ENCODE results near the gene HSBP1L1. TPM values are rescaled to one million over a fixed set of nuclear protein-coding genes. Genes with fewer than 3 reads are reported as not detected.
A peak's percentile ranks its signal among the peaks of the same experiment; 100 is the strongest.

HSBP1L1 gene
- total and polyA plus RNA-seq, 2 of the 13 experiments (the other 11 are each of a cell fraction or from before 2014, with no cell fraction given), result 22.6 to 45.1 TPM

DNA sequence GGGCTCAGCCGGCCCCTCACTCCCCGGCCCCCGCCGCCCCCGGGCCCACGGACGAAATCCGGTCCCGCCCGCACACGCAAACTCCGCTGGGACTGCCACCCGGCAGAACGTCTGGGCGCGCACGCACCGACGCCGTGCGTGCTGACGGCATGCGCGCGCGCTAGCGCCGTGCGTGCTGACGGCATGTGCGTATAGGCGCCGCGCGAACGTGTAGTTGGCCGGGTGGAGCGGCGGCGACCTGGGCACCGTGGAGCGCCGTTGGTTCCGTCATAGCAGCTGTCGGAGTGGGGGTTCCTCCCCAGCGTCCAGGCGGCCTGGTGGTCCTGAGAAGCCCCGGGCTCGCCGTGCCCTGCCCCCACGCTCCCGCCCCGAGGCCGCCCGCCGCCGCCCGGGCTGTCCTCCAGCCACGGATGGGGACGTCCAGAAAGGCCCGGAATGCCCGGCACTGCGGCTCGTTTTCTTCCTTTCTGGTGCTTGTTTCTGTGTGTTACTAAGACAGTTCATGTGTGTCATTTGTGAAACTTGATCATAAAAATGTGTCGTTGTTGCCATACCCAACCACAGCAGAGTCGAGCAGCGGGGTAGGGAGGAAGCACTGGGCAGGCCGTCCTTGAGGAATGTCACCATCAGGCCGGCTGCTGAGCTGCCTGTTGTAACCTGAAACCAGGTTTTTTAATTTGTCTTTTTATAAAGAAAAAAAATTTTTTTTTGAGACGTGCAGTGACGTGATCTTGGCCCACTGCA, 24.2 kb downstream of the HSBP1L1 start, which contains the start of gene TXNL4A (continued):
- TF ChIP-seq MEIS1 (CRISPR knock-in tag; IDR thresholded peaks at IDR 0.05; ENCODE audit: borderline replicate concordance), result 0 out of 2 replicates have a peak, but pooled peaks have one; percentile 51
- TF ChIP-seq ZNF549 (CRISPR knock-in tag; IDR thresholded peaks at IDR 0.05), result 0 out of 2 replicates have a peak, but pooled peaks have one; percentile 22
- no peak for TF ChIP-seq ARNT (IDR thresholded peaks at IDR 0.05)
- TF ChIP-seq, protein P1, sequence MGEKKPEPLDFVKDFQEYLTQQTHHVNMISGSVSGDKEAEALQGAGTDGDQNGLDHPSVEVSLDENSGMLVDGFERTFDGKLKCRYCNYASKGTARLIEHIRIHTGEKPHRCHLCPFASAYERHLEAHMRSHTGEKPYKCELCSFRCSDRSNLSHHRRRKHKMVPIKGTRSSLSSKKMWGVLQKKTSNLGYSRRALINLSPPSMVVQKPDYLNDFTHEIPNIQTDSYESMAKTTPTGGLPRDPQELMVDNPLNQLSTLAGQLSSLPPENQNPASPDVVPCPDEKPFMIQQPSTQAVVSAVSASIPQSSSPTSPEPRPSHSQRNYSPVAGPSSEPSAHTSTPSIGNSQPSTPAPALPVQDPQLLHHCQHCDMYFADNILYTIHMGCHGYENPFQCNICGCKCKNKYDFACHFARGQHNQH (CRISPR knock-in tag; IDR thresholded peaks at IDR 0.05), result peak; percentile 58; the same call in 1 of the 2 replicates
- TF ChIP-seq ZNF891 (CRISPR knock-in tag; IDR thresholded peaks at IDR 0.05), result peak; percentile 73; the same call in 1 of the 2 replicates
- no peak for TF ChIP-seq RFX5 (IDR thresholded peaks at IDR 0.05; ENCODE audit: low read depth, low read length)
- 0 out of 4 replicates have a peak, but pooled peaks of 1 of the 2 experiments have one; percentile 63 for TF ChIP-seq KLF16 (CRISPR knock-in tag; IDR thresholded peaks at IDR 0.05)
- TF ChIP-seq HNRNPLL (IDR thresholded peaks at IDR 0.05; ENCODE audit: low read depth, low read length, poor library complexity, severe bottlenecking), result peak; percentile 90
- peak; percentile 93; the same call in 1 of the 2 replicates for TF ChIP-seq ZNF772 (CRISPR knock-in tag; IDR thresholded peaks at IDR 0.05)
- TF ChIP-seq ZNF30 (CRISPR knock-in tag; IDR thresholded peaks at IDR 0.05), result no peak
- TF ChIP-seq NFYC (CRISPR knock-in tag; IDR thresholded peaks at IDR 0.05), result 0 out of 2 replicates have a peak, but pooled peaks have one; percentile 43
- TF ChIP-seq HDAC2 (CRISPR knock-in tag; IDR thresholded peaks at IDR 0.05), result peak; percentile 49
- TF ChIP-seq CCDC6 (CRISPR knock-in tag; IDR thresholded peaks at IDR 0.05), result peak; percentile 91

All from HepG2 (cell line).